Epithelial cell of alveolus of lung (primary cell): Measurements from ENCODE around the gene PLCD1. TPM values are rescaled to one million over a fixed set of nuclear protein-coding genes. Genes with fewer than 3 reads are reported as not detected.

Source experiments
- total RNA-seq: library from RNA; depleted of rRNA; stranded (reverse); fragments of >200 nt; gene quantifications from 2 replicates; pipeline ENCODE4 v1.2.1, GENCODE V29; 2015

Gene PLCD1
- total RNA-seq, result 18.5 and 26.7 TPM in 2 replicates

GRCh38 chr3:38029400-38030125, at the start of gene PLCD1:
TSS of gene PLCD1 (minus strand) at chr3:38029642. CDS start at chr3:38029539, 103 bp downstream.

GRCh38 chr3:38039101-38039898, 9.9 kb upstream of the PLCD1 start, which contains the start of gene DLEC1:
TSS of gene DLEC1 (plus strand) at chr3:38039208. CDS start at chr3:38039226, 18 bp downstream.

GRCh38 chr3:37990527-37990926, 38.9 kb downstream of the PLCD1 start, which contains the start of gene VILL:
TSS of gene VILL (plus strand) at chr3:37990786. CDS start at chr3:37993673, 2,887 bp downstream.

Other genes with a start within 250 kb of the PLCD1 start
- 23.5 and 26.0 TPM in 2 replicates for gene CTDSPL, start 167.8 kb downstream of the PLCD1 start, total RNA-seq
- gene VILL, start 38.9 kb downstream of the PLCD1 start, total RNA-seq, result 2.7 and 5.5 TPM in 2 replicates
- gene DLEC1, start 9.6 kb upstream of the PLCD1 start, total RNA-seq, result 0.13 TPM in 1 of 2 replicates, not detected in the other
- gene ACAA1, start 107.5 kb upstream of the PLCD1 start, total RNA-seq, result 32.8 and 35.0 TPM in 2 replicates
- gene MYD88, start 109.0 kb upstream of the PLCD1 start, total RNA-seq, result 26.1 and 39.7 TPM in 2 replicates
- 23.2 and 41.9 TPM in 2 replicates for gene OXSR1, start 135.9 kb upstream of the PLCD1 start, total RNA-seq
- 0.26 and 1.6 TPM in 2 replicates for gene SLC22A13, start 236.2 kb upstream of the PLCD1 start, total RNA-seq